Gastrocnemius medialis (tissue), 4 donors: ENCODE results near the gene IQCH. TPM values are rescaled to one million over a fixed set of nuclear protein-coding genes. Genes with fewer than 3 reads are reported as not detected.
"Not testable (repeated sequence)": the region's sequence is repeated elsewhere in the genome, so short reads cannot be mapped to it uniquely, and the experiment has no call there.

Experiments used
- ATAC-seq, 2 donors: fragments of 150-250 bp; one replicate each; pipeline ENCODE4 v1.9.1; 2016
- DNase-seq, 2 donors: peaks; one replicate each; pipeline ENCODE4 v3.0.0-alpha.2; 2019
- H3K27ac ChIP-seq, 4 donors: fragments of 200-600 bp; sonication (generic); 1 replicate in 1 of 4; 2 replicates in 3 of 4; pipeline ENCODE4 v1.5.1; 2016 to 2018; ENCODE audit warnings: mild to moderate bottlenecking in 2 of 4, moderate library complexity in 1 of 4
- H3K27me3 ChIP-seq, 3 donors: fragments of 200-600 bp; sonication (generic) in 2 of 3; 1 replicate in 1 of 3; 2 replicates in 2 of 3; pipeline versions ENCODE4 v1.5.1 to v1.6.0; 2016 to 2019; ENCODE audit warnings: mild to moderate bottlenecking in 1 of 3, moderate library complexity in 1 of 3
- H3K36me3 ChIP-seq, 2 donors: fragments of 200-600 bp; sonication (generic) in 1 of 2; one replicate each; pipeline ENCODE4 v1.5.1; 2017 to 2018
- H3K4me1 ChIP-seq, 2 donors: fragments of 200-600 bp; sonication (generic) in 1 of 2; one replicate each; pipeline ENCODE4 v1.5.1; 2016 to 2017; ENCODE audit warnings: mild to moderate bottlenecking in 2 of 2
- H3K4me3 ChIP-seq, 4 donors: fragments of 200-600 bp; sonication (generic) in 3 of 4; 1 replicate in 1 of 4; 2 replicates in 3 of 4; pipeline ENCODE4 v1.5.1; 2016 to 2019; ENCODE audit warnings: mild to moderate bottlenecking in 2 of 4
- H3K9me3 ChIP-seq, 3 donors: fragments of 200-600 bp; sonication (generic) in 2 of 3; 1 replicate in 1 of 3; 2 replicates in 2 of 3; pipeline ENCODE4 v1.5.1; 2016 to 2019
- POLR2A ChIP-seq, 2 donors: fragments of 450-650 bp; IDR thresholded peaks; one replicate each; pipeline ENCODE4 v1.6.1; 2017; ENCODE audit warnings: antibody characterized with exemption in 2 of 2, mild to moderate bottlenecking in 2 of 2, moderate library complexity in 2 of 2
- in situ Hi-C, 4 donors: fragments of 200-750 bp; cut with MboI; loops; one replicate each; pipeline versions ENCODE4 v1.15.0 to v1.8.0; 2017; ENCODE audit warnings: low sequenced_read_pairs in 4 of 4
- intact Hi-C: fragments of 100-400 bp; cut with DNase I; formaldehyde crosslinking; loops from one replicate; pipeline ENCODE4 v1.15.1; 2023; ENCODE audit warnings: low total_unique reads
- total RNA-seq, 4 donors: library from RNA; depleted of rRNA; stranded (reverse); fragments of >200 nt; gene quantifications; one replicate each; pipeline versions ENCODE4 v1.1.0 to v1.2.3, GENCODE V29; 2016
- TF ChIP-seq, protein P1 (sequence below), 5 experiments: fragments of 450-650 bp in 3 of 5; fragments of 200-600 bp in 2 of 5; sonication (generic) in 2 of 5; IDR thresholded peaks in 4 of 5; conservative IDR thresholded peaks in 1 of 5; 1 replicate in 4 of 5; 2 replicates in 1 of 5; pipeline ENCODE4 v1.5.1; 2016 to 2019; ENCODE audit warnings: antibody characterized with exemption in 5 of 5, mild to moderate bottlenecking in 3 of 5, moderate library complexity in 3 of 5

Gene IQCH
- total RNA-seq, 4 donors from 2014 or later = 0.07 to 0.65 (median 0.32) TPM

DNA sequence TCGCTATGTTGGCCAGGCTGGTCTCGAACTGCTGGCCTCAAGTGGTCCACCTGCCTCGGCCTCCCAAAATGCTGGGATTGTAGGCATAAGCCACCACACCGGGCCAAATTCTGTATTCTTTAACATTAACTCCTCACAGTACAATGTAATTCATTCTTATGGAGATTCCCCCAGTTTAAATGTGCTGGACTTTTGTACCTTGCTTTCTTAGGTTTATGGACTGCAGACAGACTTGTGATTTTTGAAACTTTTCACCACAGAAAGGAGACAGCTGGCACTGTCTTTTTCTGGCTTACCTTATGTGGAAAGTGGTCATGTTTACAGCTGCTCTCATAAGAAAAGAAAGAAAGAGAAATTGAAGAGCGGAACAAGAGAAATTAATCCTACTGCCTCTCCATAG is 103.8 kb downstream of the IQCH start:
- H3K27me3 ChIP-seq = no peaks in the 10 kb centered on the region
- no peak for ATAC-seq
- intact Hi-C loops (no loop called here), in situ Hi-C loops (no loop called here)
- no peaks in the 10 kb centered on the region for H3K36me3 ChIP-seq
- H3K4me1 ChIP-seq = no peaks in the 10 kb centered on the region
- no peak for DNase-seq
- H3K9me3 ChIP-seq = no peaks in the 10 kb centered on the region
- TF ChIP-seq, protein P1, sequence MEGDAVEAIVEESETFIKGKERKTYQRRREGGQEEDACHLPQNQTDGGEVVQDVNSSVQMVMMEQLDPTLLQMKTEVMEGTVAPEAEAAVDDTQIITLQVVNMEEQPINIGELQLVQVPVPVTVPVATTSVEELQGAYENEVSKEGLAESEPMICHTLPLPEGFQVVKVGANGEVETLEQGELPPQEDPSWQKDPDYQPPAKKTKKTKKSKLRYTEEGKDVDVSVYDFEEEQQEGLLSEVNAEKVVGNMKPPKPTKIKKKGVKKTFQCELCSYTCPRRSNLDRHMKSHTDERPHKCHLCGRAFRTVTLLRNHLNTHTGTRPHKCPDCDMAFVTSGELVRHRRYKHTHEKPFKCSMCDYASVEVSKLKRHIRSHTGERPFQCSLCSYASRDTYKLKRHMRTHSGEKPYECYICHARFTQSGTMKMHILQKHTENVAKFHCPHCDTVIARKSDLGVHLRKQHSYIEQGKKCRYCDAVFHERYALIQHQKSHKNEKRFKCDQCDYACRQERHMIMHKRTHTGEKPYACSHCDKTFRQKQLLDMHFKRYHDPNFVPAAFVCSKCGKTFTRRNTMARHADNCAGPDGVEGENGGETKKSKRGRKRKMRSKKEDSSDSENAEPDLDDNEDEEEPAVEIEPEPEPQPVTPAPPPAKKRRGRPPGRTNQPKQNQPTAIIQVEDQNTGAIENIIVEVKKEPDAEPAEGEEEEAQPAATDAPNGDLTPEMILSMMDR (IDR thresholded peaks at IDR 0.05 in 4 of 5, conservative IDR thresholded peaks at IDR 0.05 in 1 of 5) = no peak
- TF ChIP-seq POLR2A (IDR thresholded peaks at IDR 0.05) = no peak
- H3K4me3 ChIP-seq = no peak overlapping the region
- no peak overlapping the region for H3K27ac ChIP-seq

DNA sequence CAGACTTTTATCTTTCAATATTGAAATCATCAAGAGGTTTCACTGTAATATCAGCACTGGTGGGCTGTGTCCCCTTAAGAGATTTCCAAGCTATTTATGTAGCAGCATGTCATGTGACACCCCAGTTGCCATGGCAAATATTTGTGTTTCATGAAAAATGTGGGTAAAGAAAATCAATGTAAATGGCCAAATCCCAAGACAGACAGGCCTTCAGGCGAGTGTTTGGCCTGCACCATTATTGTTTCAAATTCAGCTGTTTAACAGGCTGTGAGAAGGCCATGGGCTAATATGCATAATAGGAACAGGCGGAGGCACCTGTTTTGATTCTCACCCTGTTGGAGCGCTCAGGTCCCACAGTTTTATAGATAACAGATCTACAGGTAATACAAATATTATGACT is 104.2 kb downstream of the IQCH start:
- no peak overlapping the region for H3K4me3 ChIP-seq
- TF ChIP-seq, protein P1 (IDR thresholded peaks at IDR 0.05 in 4 of 5, conservative IDR thresholded peaks at IDR 0.05 in 1 of 5) = no peak
- no peak for TF ChIP-seq POLR2A (IDR thresholded peaks at IDR 0.05)
- DNase-seq = no peak
- no peaks in the 10 kb centered on the region for H3K27me3 ChIP-seq
- no peak overlapping the region for H3K27ac ChIP-seq
- intact Hi-C loops = no loop called here
- in situ Hi-C loops = no loop called here
- H3K4me1 ChIP-seq = no peaks in the 10 kb centered on the region
- ATAC-seq = no peak
- no peaks in the 10 kb centered on the region for H3K36me3 ChIP-seq
- H3K9me3 ChIP-seq = no peaks in the 10 kb centered on the region

DNA sequence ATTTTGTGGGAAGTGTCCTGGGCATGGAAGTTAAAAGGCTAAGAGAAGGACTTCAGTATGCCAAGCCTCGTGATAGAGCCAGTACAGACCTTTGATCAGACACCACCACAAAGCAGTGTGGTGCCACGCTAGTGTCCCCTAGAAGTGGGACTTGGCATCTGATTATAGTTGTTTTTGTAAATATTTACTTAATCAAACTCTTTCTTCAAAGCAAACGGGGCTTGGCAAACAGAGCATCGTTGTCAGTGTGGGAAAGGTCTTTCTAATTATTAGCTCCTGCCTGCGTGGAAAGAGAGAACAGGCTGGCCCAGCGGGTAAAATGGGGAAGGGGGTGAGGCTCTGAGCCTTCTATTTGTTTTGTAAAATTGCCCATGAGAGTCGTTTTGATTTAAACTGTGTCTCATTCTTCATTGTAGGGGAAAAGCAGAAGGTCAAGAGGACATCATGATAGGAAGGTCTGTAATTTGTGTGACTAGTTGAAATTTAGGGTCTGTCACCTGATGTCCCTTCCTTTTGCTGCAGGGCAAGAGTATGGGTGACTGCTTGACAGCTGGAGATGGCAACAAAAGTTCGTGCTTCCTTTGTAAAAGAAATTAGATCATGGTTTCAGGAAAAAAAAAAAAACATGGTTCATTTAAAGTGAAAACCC is 105.0 kb downstream of the IQCH start:
- in situ Hi-C loops (no loop called here), intact Hi-C loops (no loop called here)
- H3K4me1 ChIP-seq = no peaks in the 10 kb centered on the region
- ATAC-seq (no peak), DNase-seq (no peak)
- no peaks in the 10 kb centered on the region for H3K36me3 ChIP-seq
- no peaks in the 10 kb centered on the region for H3K9me3 ChIP-seq
- H3K27me3 ChIP-seq = no peaks in the 10 kb centered on the region
- no peak overlapping the region for H3K4me3 ChIP-seq
- TF ChIP-seq, protein P1 (IDR thresholded peaks at IDR 0.05 in 4 of 5, conservative IDR thresholded peaks at IDR 0.05 in 1 of 5) = no peak
- TF ChIP-seq POLR2A (IDR thresholded peaks at IDR 0.05) = no peak
- no peak overlapping the region for H3K27ac ChIP-seq

DNA sequence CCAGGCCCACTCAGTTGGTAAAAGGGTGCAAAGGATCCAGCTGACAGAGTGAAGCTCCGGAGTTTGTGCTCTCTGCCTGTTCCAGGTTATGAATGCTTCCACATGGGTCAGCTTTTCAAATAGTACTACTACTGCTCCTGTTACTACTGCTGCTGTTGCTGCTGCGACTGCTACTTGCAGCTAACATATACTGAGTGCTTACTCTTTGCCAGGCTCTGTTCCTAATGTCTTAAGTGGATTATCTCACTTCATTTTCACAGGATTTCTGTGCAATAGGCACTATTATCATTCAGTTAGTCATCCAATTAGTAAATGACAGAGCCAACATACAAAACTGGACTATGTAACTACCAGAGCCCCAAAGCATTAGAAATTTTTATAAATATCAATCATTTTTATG is 106.5 kb downstream of the IQCH start:
- Histone ChIP-seq H3K4me1 (no peaks in the 10 kb centered on the region), H3K36me3 (no peaks in the 10 kb centered on the region), H3K4me3 (no peak overlapping the region), H3K27me3 (no peaks in the 10 kb centered on the region), H3K9me3 (no peaks in the 10 kb centered on the region), H3K27ac (no peak overlapping the region)
- intact Hi-C loops (no loop called here), in situ Hi-C loops (no loop called here)
- no peak for TF ChIP-seq POLR2A (IDR thresholded peaks at IDR 0.05)
- TF ChIP-seq, protein P1 (IDR thresholded peaks at IDR 0.05 in 4 of 5, conservative IDR thresholded peaks at IDR 0.05 in 1 of 5) = no peak
- no peak for ATAC-seq
- DNase-seq = no peak

DNA sequence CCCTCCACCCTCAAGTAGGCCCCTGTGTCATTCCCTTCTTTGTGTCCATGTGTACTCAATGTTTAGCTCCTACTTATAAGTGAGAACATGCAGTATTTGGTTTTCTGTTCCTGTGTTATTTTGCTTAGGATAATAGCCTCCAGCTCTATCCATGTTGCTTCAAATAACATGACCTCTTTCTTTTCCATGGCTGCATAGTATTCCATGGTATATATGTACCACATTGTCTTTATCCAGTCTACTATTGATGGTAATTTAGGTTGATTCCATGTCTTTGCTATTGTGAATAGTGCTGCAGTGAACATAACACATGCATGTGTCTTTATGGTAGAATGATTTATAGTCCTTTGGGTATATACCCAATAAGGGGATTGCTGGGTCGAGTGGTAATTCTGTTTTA is 109.1 kb downstream of the IQCH start:
- ATAC-seq, H3K36me3 ChIP-seq, in situ Hi-C loops: not testable (repeated sequence)

More for the DNA sequence above, 109.1 kb downstream of the IQCH start:
- H3K9me3 ChIP-seq, intact Hi-C loops, H3K27ac ChIP-seq, H3K4me3 ChIP-seq, H3K27me3 ChIP-seq, DNase-seq, H3K4me1 ChIP-seq: not testable (repeated sequence)
